ENCODE measurements around the gene P2RY11.

The P2RY11 gene, protein sequence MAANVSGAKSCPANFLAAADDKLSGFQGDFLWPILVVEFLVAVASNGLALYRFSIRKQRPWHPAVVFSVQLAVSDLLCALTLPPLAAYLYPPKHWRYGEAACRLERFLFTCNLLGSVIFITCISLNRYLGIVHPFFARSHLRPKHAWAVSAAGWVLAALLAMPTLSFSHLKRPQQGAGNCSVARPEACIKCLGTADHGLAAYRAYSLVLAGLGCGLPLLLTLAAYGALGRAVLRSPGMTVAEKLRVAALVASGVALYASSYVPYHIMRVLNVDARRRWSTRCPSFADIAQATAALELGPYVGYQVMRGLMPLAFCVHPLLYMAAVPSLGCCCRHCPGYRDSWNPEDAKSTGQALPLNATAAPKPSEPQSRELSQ

DNA sequence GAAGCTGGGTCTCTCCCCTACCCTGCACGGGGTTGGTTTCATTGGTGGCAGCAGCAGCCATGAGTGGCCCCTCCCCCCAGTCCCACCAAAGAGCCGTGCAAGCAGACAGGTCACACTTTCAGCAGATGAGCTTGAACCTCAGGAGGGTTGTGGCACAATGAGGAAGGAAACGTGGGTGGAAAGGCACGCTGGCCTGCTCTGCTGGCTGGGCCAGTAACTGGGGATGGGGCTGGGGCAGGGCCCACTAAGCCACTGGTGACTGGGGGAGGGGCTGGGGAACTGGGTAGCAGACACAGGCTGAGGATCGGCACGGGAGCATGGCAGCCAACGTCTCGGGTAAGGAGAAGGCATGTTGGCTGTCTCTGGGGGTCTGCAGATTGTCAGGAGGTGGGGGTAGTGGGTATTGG is at the start of gene P2RY11:
TSS of gene P2RY11 (plus strand) at position 289 of the 407 bp plus-strand sequence. CDS start at position 318, 29 bp downstream.
- DNase-seq = no peak

DNA sequence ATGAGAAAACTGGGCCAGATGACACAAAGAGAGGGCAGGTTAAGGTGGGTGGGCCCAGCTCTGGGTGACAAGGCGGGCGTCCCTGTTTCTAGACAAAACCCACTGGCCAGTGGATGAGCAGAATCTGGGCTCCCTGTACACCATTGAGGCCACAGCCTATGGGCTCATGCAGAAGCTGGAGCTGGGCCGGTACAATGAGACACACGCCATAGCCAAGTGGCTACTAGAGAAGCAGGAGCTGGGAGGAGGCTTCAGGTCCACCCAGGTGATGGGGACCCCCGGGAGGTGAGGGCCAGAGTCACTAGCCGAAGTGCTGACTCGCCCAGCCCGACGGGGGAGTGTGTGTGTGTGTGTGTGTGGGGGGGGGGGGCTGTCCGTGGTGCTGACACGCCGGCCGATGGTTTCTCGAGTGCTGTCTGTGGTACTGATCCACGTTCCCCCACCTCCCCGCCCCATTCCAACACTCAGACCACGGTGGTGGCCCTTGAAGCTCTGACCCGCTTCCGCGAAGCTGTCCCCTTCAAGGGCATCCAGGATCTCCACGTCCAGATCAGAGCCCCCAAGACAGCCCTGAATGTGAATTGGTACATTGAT is 49.7 kb upstream of the P2RY11 start:
- DNase-seq = no peak

DNA sequence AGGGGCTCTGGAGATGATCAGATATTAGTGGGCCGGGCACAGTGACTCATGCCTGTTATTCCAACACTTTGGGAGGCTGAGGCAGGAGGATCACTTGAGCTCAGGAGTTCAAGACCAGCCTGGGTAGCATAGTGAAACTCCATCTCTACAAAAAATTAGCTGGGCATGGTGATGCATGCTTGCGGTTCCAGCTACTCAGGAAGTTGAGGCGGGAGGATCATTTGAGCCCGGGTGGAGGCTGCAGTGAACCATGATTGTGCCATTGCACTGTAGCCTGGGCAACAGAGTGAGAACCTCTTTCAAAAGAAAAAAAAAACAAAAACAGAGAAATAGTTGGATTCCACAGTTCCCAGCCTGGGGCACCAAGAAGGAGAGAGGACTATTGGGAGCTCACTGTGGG is 43.3 kb upstream of the P2RY11 start:
- DNase-seq = no peak

DNA sequence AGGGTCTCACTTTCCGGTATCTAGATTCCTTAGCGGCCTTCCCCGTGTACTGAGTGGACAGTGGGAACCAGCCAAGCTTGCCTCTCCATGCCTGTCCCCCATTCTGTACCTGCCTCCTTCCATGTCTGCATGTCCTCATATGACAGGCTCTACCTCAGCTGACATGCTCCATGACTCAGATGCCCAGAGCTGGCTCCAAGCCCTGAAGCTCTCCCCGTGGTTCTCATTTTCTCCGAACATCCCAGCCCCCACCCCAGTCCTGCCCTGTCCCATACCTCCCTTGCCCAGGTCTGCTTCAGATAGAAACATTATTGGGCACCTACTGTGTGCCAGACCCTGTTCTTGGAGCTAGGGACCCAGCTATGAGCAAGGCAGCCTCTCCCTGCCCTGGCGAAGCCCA is 42.4 kb upstream of the P2RY11 start:
- DNase-seq = no peak

DNA sequence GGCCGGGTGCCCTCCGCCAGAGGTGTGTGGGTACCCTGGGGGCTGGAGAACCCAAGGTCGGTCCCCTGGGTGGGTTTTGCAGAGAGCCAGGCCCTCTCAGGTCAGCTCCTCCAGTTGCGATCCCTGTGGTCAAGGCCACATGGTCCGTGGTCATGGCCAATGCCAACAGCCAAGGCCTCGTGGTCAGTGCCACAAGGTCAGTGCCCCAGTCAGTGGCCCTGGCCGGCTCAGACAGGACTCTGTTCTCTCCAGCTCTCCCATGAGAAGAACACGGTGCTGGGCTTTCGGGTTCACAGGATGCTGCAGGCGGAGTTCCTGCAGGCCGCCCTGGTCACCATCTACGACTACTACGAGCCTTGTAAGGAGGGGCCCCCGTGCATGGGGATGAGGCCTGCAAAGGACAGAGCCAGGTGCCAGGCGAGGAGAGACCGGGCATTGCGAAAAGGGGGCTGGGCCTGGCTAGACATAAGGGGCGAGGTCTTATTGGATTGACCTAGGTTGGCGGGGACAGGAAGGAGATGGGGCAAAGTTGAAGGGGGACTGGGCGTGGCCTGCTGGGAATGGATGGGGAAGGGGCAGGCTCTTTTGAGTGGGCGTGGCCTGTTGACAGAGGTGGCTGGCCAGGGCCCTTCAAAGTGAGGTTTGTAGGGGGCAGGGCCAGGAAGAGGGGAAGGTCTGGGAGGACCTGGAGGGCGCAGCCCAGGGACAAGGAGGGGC is 40.6 kb upstream of the P2RY11 start:
- no peak for DNase-seq

DNA sequence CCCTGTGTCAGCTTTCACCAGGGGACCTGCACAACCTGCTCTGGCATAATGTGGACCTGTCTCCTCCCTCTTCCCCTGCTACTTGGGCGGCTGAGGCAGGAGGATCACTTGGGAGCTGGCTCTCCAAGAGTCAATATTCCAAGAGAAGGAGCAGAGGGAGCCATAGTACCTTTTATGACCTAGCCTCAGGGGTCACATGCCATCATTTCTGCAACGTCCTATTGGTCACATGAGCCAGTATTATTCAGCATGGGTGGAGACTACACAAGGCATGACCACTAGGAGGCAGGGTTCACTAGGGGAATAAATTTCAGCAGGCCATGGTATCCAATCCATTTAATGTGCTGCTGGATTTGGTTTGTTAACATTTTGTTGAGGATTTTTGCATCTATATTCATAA is 37.3 kb upstream of the P2RY11 start:
- no peak for DNase-seq

DNA sequence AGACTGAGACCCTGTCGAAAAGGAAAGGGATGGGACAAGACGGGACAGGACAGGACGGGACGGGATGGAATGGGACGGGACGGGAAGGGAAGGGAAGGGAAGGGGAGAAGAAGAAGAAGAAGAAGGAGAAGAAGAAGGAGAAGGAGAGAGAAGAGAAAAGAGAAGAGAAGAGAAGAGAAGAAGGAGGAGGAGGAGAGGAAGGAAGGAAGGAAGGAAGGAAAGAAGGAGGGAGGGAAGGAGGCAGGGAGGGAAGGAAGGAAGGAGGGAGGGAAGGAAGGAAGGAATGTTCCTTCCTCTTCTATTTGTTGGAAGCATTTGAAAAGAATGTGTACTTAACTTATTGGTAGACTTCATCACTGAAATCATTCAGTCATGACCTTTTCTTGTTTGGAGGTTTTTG is 35.0 kb upstream of the P2RY11 start:
- DNase-seq = no peak

DNA sequence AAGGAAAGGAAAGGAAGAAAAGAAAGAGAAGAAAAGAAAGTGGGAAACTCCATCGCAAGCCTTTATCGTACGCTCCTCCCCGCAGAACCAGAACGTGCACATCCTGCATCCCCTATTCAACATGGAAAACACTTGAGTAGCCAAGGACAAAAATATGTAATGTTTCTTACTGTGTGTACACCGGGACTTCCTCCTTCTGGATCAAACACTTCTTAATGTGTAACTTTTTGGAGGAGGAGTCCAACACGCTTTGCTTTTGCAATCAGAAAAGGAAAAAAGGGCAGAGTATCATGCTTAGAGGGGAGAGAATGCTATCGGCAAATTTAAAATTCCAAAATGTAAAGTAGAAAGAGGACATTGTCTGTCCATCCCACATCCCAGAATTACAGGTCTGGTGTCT is 33.2 kb upstream of the P2RY11 start:
- DNase-seq = no peak

DNA sequence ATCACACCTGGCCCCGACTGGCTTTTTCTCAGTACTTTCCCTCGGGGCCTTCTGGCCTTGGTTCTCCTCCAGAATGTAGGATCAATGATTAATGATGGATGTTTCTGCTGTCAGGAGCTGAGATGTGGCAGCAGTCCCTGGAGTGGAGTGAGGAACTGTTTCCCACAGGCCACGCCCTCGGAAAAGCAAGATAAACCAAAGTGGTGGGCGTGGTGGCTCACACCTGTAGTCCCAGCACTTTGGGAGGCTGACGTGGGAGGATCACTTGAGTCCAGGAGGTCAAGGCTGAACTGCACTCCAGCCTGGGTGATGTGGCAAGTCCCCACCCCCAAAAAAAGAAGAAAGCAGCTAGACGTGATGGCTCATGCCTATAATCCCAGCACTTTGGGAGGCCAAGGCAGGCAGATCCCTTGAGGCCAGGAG is 32.5 kb upstream of the P2RY11 start:
- DNase-seq = no peak

DNA sequence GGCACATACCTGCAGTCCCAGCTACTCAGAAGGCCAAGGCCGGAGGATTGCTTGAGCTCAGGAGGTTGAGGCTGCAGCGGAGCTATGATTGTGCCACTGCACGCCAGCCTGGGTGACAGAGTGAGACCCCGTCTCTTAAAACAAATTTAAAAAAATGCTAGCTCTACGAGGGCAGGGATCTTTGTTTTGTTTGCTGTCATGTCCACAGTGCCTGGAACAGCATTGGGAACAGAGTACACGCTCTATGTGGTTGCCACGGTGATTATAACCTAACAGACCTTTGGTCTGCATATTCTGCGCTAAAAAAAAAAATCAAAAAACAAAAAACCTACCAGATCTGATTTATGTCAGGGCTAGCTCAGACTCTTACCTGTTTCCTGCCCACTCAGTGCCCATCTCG is 27.6 kb upstream of the P2RY11 start:
- DNase-seq = no peak

DNA sequence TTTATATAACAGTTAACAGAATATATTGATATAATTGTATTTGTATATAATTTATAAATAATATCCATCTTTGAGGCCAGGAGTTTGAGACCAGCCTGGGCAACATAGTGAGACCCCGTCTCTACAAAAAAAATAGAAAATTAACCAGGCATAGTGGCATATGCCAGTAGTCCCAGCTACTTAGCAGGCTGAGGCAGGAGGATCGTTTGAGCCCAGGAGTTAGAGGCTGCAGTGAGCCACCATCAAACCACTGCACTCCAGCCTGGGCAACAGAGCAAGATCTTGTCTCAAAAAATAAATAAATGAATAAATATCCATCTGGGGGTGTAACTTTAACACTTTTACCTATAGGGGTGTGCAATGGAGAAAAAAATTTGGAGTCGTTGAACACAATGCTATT is 26.7 kb upstream of the P2RY11 start:
- no peak for DNase-seq

DNA sequence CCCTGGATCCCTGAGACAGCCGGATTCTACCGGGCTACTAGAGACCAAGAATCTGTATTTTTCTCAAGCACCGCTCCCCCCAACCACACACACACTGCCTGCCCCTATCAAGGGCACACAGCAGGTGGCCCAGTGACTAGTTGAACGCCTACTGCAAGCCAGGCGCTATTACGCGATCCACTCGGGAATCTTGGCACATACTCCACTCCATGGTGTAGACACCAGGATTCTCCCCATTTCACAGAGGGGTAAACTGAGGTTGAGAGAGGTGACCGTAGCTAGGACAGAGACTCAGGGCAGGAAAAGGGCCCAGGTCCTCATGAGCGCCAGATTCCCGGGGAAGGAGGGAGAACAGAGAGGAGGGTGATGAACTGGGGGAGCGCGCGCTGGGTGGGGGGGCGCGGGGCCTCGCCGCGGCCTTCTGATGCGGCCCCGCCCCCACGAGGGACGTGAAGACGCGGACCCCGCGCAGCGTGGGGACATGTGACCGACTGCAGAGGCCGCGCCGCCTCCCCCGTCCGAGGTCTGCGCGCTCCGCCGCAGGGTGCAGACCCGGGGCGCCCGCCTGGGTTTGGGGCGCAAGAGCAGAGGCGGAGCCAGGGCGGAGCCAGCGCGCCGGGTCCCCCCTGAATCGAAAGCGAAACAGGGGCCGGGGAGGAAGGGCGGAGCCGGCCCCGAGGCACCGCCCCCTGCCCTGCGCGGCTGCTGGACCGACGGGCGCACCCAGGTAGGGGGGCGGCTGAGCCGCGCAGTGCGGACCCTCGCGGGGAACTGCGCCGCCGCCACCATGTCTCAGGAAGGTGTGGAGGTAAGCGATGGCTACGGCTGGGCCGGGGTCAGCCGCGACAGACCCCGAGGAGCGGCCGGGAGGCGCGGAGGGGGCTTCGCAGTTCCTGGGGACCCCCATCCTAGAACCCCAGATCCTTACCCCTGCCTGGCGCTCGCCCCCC is 25.6 kb upstream of the P2RY11 start, which contains the start of gene SHFL:
TSS of gene SHFL (plus strand) at position 677 of the 950 bp plus-strand sequence. CDS start at position 788, 111 bp downstream.
- no peak for DNase-seq

DNA sequence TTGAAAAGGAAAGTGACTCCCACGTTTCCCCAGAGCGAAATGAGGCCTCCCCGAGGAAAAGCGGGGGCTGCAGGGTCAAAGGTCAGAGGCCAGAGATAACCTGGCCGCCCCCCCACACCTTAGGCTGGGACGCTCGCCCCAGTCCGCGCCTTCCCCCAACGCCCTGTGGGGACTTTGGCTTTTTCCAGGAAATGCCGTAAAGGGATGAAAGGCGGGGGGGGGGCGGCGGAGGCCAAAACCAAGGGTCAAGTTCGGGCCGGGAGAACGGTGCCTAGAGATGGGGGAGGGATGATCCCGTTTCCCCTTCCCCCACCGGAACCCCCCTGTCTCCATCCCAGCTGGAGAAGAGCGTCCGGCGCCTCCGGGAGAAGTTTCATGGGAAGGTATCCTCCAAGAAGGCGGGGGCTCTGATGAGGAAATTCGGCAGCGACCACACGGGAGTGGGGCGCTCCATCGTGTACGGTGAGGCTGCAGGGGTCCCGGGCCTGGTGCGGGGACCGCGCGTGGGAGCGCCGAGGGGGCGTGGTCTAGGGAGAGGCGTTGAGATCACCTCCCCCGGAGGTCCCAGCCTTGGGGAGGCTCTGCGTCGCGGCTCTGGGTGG is 24.8 kb upstream of the P2RY11 start:
- DNase-seq = no peak

DNA sequence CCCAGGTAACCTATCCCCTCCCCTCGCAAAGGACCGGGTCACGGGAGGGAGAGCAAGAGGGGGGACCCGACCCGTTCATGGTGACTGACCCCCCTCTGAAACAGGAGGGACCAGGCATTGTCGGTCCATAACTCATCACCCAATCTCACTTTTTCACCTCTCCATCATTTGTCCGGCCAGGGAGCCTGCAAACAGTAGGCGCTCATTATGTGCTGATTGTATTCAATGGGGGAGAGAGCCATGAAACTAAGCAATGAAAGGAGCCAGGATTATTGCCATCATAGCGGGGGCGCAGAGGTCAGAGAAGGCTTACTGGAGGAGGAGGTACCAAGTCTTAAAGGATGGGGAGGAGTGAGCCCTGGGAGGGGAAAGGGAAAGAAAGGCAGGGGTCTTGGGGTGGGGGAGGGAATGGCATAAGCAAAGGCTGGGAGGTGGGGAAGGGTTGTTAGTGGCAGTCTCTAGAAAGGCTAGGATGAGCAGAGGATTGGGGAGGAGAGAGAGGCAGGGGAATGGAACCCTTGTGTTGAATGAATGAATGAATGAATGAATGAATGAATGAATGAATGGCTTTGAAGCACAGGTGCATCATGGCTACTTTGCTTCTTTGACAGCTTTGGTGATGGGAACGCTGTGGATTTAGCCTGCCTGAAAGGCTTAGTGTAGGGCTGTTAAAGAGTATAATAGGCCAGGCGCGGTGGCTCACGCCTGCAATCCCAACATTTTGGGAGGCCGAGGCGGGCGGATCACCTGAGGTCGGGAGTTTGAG is 24.0 kb upstream of the P2RY11 start:
- no peak for DNase-seq

DNA sequence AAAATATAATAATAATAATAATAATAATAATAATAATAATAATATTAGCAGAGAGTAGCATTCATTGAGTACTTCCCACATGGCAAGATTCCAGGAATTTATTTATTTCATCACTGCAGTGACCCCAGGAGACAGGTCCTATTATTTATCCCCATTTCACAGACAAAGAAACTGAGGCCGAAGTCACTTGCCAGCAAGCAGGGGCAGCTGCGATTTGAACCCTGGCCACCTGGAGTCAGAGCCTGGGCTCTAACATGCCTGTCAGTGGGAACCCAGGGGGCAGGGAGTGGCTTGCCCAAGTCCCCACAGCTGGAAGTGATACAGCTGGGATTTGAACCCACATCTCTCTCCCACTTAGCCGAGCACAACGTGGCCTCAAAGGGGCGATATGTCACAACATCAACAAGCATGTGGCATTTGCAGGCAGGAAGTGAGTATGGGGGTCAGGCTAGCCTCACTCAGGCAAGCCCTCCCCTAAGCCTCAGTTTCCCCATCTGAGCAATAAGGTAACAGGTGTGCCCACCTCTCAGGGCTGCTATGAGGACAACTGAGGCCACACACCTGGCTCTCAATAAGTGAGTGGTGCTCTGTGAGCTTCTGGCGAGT is 22.4 kb upstream of the P2RY11 start:
- no peak for DNase-seq

DNA sequence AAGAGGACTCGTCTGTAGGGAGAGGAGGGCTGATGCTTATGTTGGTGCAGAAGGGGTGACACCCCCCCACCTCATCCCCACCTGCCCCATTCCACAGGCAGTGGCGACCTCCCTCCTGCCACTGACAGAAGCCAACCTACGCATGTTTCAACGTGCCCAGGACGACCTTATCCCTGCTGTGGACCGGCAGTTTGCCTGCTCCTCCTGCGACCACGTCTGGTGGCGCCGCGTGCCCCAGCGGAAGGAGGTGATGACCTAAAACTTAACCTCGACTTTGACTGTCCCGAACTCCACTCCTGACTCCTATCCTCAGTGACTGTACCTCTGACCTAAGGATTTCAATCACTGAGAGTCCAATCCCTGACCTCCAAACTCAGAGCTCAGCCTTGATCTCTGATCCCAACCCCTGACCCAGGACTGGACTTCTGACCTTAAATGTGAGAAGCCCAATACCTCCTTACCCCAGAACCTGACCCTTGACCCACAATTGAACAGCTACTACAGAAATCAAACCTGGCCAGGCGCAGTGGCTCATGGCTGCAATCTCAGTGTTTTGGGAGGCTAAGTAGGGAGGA is 21.6 kb upstream of the P2RY11 start:
- DNase-seq = no peak

DNA sequence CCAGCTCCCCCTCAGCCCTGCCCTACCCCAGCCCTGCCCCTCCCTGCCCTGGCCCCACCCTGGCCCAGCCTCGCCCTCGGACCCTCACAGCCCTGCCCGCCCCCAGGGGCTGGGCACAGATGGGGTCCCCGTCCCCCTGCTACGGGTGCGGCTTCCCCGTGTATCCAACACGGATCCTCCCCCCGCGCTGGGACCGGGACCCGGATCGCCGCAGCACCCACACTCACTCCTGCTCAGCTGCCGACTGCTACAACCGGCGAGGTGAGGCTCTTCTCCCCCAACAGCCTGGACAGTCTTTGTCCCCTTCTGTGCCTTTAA is 20.2 kb upstream of the P2RY11 start:
- DNase-seq = no peak

DNA sequence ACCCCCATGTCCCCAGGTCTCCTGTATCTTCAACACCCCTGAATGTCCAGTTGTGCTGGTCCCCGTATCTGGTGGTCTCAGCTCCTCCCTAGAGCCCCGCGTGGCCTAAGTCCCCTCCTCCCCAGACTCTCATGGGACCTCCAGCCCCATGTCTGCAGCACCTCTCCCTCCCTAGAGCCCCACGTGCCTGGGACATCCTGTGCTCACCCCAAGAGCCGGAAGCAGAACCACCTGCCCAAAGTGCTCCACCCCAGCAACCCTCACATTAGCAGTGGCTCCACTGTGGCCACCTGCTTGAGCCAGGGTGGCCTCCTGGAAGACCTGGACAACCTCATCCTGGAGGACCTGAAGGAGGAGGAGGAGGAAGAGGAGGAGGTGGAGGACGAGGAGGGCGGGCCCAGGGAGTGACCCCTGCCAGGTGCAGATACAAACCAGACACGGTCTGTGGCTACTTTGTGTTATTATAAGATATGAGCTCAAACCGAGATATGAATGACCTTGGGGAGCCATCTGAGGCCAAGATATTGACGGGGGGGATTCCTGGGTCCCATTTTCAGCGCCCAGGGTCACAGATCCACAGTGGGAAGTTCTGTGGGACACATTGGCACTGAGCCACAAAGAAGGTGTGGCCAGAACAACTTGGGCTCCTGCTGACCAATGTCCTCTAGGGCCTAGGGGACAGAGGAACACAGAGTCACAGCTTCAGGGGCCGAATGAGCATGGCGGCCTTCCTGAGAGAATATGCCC is 19.4 kb upstream of the P2RY11 start:
- no peak for DNase-seq

DNA sequence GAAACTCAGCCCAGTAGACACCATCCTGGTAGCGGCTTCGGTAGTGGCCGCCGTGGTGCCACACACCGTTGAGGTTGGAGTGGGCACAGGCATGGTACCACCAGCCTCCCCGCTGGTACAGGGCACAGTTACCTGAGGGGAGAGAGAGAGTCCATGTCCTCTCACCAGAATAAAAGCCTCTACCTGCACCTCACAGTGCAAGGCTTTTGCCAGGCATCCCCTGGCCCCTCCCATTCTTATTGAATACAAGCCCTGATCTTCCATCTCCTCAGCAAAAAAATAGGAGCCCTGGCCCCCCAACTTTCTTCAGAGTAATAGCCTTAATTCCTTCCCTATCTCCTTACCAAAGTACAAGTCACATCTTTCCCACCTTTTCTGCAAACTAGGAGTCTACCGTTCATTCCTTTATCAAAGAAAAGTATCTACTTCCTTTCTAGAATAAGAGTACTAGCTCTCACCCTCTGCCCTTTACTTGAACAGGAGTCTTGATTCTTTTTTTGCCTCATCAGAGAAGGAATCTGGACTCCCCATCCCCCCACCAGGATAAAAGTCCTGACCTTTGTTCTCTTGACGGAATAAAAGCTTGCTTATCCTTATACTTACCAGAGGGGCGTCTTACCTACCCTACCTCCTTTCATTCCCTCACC is 18.7 kb upstream of the P2RY11 start:
- no peak for DNase-seq
